ENCODE data around the gene GTF3C4.

Gene GTF3C4

DNA sequence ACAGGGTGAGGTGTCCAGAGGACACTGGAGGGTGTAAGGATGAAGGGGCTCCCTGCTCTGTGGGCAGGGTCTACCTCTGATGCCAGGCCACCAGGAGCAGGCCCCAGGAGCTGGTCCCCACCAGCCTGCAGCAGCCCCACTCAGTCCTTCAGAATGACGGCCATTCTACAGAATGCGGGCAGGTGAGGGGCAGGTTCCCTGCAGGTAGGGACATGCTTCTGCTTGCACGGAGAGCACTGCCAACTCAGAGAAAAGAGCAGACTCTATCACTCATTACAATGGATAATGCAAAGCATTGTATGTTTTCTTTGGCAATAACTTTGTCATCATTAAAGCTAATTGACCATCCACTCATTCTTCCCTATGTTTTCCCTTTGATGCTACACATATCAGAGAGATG is 39.5 kb upstream of the GTF3C4 start:
- H3K36me3 ChIP-seq (ENCODE audit: insufficient read depth, low read length), result peaks cover 72% of the 10 kb centered on the region
- H3K9ac ChIP-seq (ENCODE audit: low read length), result no peak overlapping the region
- H3K4me3 ChIP-seq (ENCODE audit: low read depth, low read length, poor library complexity, severe bottlenecking), result no peak overlapping the region
- no peak overlapping the region for H3K4me2 ChIP-seq (ENCODE audit: low read length)
- H2AFZ ChIP-seq (ENCODE audit: low read length), result no peak overlapping the region
- no peaks in the 10 kb centered on the region for H3K9me3 ChIP-seq (ENCODE audit: low read length)
- no peaks in the 10 kb centered on the region for H3K9me2 ChIP-seq (ENCODE audit: low read depth, low read length)
- no peaks in the 10 kb centered on the region for H4K20me1 ChIP-seq (ENCODE audit: insufficient read depth, low read length)
- no peak overlapping the region for H3K27ac ChIP-seq (ENCODE audit: low read depth, low read length, poor library complexity, severe bottlenecking)
- no peaks in the 10 kb centered on the region for H3K4me1 ChIP-seq (ENCODE audit: insufficient read depth, low read length, severe bottlenecking)
- H3K27me3 ChIP-seq (ENCODE audit: insufficient read depth, low read length), result no peaks in the 10 kb centered on the region
- H3F3A ChIP-seq (ENCODE audit: insufficient read depth, low read length), result no peaks in the 10 kb centered on the region
- no peaks in the 10 kb centered on the region for H3K79me2 ChIP-seq (ENCODE audit: insufficient read depth, low read length)
- no peak for TF ChIP-seq CTCF (IDR thresholded peaks at IDR 0.05; ENCODE audit: low read length)
- no peak for TF ChIP-seq EZH2 (IDR thresholded peaks at IDR 0.05; ENCODE audit: borderline replicate concordance, low read length)

DNA sequence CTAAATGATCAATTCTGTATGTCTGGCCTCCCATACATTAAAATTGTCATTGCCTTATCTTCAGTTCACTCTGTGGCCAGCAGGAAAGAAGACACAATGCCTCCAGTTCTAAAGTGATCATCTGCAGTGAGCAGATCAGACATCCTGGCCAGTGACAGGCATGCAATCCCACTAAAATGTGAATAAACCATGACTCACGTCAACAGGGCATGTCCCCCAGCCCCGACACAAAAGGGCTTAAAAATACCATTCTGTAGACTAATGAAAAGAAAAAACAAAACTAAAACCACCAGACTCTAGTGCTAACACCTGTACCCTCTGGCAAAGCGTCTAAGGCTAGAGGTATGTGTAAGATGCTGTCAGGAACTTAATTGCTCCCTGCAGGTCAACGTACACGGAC is 39.0 kb upstream of the GTF3C4 start:
- H3K36me3 ChIP-seq (ENCODE audit: insufficient read depth, low read length), result peaks cover 72% of the 10 kb centered on the region
- TF ChIP-seq EZH2 (IDR thresholded peaks at IDR 0.05; ENCODE audit: borderline replicate concordance, low read length), result no peak
- no peak for TF ChIP-seq CTCF (IDR thresholded peaks at IDR 0.05; ENCODE audit: low read length)
- no peak overlapping the region for H3K4me3 ChIP-seq (ENCODE audit: low read depth, low read length, poor library complexity, severe bottlenecking)
- H4K20me1 ChIP-seq (ENCODE audit: insufficient read depth, low read length), result no peaks in the 10 kb centered on the region
- no peak overlapping the region for H3K4me2 ChIP-seq (ENCODE audit: low read length)
- H3K79me2 ChIP-seq (ENCODE audit: insufficient read depth, low read length), result no peaks in the 10 kb centered on the region
- no peaks in the 10 kb centered on the region for H3K27me3 ChIP-seq (ENCODE audit: insufficient read depth, low read length)
- H3K27ac ChIP-seq (ENCODE audit: low read depth, low read length, poor library complexity, severe bottlenecking), result no peak overlapping the region
- H3K9ac ChIP-seq (ENCODE audit: low read length), result no peak overlapping the region
- no peaks in the 10 kb centered on the region for H3K4me1 ChIP-seq (ENCODE audit: insufficient read depth, low read length, severe bottlenecking)
- no peaks in the 10 kb centered on the region for H3K9me3 ChIP-seq (ENCODE audit: low read length)
- H3F3A ChIP-seq (ENCODE audit: insufficient read depth, low read length), result no peaks in the 10 kb centered on the region
- H3K9me2 ChIP-seq (ENCODE audit: low read depth, low read length), result no peaks in the 10 kb centered on the region
- no peak overlapping the region for H2AFZ ChIP-seq (ENCODE audit: low read length)

GRCh38 chr9:132631685-132632084 is 38.6 kb upstream of the GTF3C4 start:
- no peaks in the 10 kb centered on the region for H3K79me2 ChIP-seq (ENCODE audit: insufficient read depth, low read length)
- no peaks in the 10 kb centered on the region for H4K20me1 ChIP-seq (ENCODE audit: insufficient read depth, low read length)
- TF ChIP-seq CTCF (IDR thresholded peaks at IDR 0.05; ENCODE audit: low read length), result no peak
- no peak for TF ChIP-seq EZH2 (IDR thresholded peaks at IDR 0.05; ENCODE audit: borderline replicate concordance, low read length)
- H3K4me3 ChIP-seq (ENCODE audit: low read depth, low read length, poor library complexity, severe bottlenecking), result no peak overlapping the region
- no peak overlapping the region for H3K27ac ChIP-seq (ENCODE audit: low read depth, low read length, poor library complexity, severe bottlenecking)
- no peak overlapping the region for H3K4me2 ChIP-seq (ENCODE audit: low read length)
- no peak overlapping the region for H3K9ac ChIP-seq (ENCODE audit: low read length)
- H3K27me3 ChIP-seq (ENCODE audit: insufficient read depth, low read length), result no peaks in the 10 kb centered on the region
- H3K4me1 ChIP-seq (ENCODE audit: insufficient read depth, low read length, severe bottlenecking), result no peaks in the 10 kb centered on the region
- peaks cover 72% of the 10 kb centered on the region for H3K36me3 ChIP-seq (ENCODE audit: insufficient read depth, low read length)
- no peaks in the 10 kb centered on the region for H3K9me3 ChIP-seq (ENCODE audit: low read length)
- no peak overlapping the region for H2AFZ ChIP-seq (ENCODE audit: low read length)
- no peaks in the 10 kb centered on the region for H3F3A ChIP-seq (ENCODE audit: insufficient read depth, low read length)
- no peaks in the 10 kb centered on the region for H3K9me2 ChIP-seq (ENCODE audit: low read depth, low read length)

All from OCI-LY1 (cell line).